HEK293 (cell line): ENCODE measurements around the gene SOX5.

Experiments
- GFI1B ChIP-seq: fragments of 450-650 bp; formaldehyde crosslinking; IDR thresholded peaks from 2 replicates; pipeline ENCODE4 v1.5.1; 2016; ENCODE audit warnings: missing biosample characterization, missing genetic modification characterization
- HOXA7 ChIP-seq: sonication (generic); formaldehyde crosslinking; IDR thresholded peaks from 2 replicates; pipeline ENCODE4 v1.8.1; 2022; ENCODE audit warnings: missing genetic modification reagents, borderline replicate concordance
- ZNF302 ChIP-seq: fragments of 450-650 bp; formaldehyde crosslinking; IDR thresholded peaks from 2 replicates; pipeline ENCODE4 v1.5.1; 2016; ENCODE audit warnings: missing biosample characterization, missing genetic modification characterization, low read depth
- ZNF544 ChIP-seq: fragments of 450-650 bp; formaldehyde crosslinking; IDR thresholded peaks from 2 replicates; pipeline ENCODE4 v1.5.0; 2017; ENCODE audit warnings: missing biosample characterization, missing genetic modification characterization
- ZNF658 ChIP-seq: fragments of 450-650 bp; formaldehyde crosslinking; IDR thresholded peaks from 2 replicates; pipeline ENCODE4; 2016; ENCODE audit warnings: missing biosample characterization, missing genetic modification characterization
- TF ChIP-seq, protein P1 (sequence below): fragments of 450-650 bp; formaldehyde crosslinking; IDR thresholded peaks from 2 replicates; pipeline ENCODE4 v1.5.1; 2016; ENCODE audit warnings: missing biosample characterization, missing genetic modification characterization
- TF ChIP-seq, protein P2 (sequence below): fragments of 450-650 bp; formaldehyde crosslinking; IDR thresholded peaks from 2 replicates; pipeline ENCODE4 v1.5.1; 2016; ENCODE audit warnings: missing biosample characterization, missing genetic modification characterization

DNA sequence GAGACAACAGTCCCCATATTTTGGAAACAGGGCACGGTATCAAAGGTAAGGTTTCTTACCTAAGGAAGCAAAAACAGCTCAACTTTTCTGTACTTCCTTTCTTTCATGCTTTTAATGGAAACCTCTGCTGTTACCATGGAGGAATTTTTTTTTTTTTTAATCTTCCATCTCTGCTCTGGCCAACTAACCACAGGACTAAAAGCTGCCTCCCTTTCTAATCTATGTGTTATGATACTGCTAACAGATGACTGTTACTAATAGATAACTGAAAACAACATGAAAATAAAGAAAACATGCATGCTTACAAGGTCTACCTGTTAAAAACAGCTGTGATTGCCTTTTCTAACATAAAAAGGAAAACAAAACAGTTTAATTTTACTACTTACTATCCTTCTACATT lies 168.4 kb downstream of the SOX5 start:
- TF ChIP-seq HOXA7 (no peak), ZNF544 (tag by site-specific recombination) (no peak), GFI1B (tag by site-specific recombination) (no peak), ZNF658 (tag by site-specific recombination) (no peak), ZNF302 (no peak)
- TF ChIP-seq, protein P1, sequence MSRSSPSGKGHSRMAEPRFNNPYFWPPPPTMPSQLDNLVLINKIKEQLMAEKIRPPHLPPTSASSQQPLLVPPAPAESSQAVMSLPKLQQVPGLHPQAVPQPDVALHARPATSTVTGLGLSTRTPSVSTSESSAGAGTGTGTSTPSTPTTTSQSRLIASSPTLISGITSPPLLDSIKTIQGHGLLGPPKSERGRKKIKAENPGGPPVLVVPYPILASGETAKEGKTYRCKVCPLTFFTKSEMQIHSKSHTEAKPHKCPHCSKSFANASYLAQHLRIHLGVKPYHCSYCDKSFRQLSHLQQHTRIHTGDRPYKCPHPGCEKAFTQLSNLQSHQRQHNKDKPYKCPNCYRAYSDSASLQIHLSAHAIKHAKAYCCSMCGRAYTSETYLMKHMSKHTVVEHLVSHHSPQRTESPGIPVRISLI (tag by site-specific recombination): no peak
- TF ChIP-seq, protein P2, sequence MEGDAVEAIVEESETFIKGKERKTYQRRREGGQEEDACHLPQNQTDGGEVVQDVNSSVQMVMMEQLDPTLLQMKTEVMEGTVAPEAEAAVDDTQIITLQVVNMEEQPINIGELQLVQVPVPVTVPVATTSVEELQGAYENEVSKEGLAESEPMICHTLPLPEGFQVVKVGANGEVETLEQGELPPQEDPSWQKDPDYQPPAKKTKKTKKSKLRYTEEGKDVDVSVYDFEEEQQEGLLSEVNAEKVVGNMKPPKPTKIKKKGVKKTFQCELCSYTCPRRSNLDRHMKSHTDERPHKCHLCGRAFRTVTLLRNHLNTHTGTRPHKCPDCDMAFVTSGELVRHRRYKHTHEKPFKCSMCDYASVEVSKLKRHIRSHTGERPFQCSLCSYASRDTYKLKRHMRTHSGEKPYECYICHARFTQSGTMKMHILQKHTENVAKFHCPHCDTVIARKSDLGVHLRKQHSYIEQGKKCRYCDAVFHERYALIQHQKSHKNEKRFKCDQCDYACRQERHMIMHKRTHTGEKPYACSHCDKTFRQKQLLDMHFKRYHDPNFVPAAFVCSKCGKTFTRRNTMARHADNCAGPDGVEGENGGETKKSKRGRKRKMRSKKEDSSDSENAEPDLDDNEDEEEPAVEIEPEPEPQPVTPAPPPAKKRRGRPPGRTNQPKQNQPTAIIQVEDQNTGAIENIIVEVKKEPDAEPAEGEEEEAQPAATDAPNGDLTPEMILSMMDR (tag by site-specific recombination): no peak
